HepG2 (cell line): ENCODE results near the gene IP6K3. TPM values are rescaled to one million over a fixed set of nuclear protein-coding genes. Genes with fewer than 3 reads are reported as not detected.

ENCODE experiments used
- CHCHD3 ChIP-seq: sonication (generic); formaldehyde crosslinking; IDR thresholded peaks from 2 replicates; pipeline ENCODE4 v1.8.0; 2022; ENCODE audit warnings: mild to moderate bottlenecking, missing genetic modification reagents, moderate library complexity
- EHMT2 ChIP-seq: fragments of 200-600 bp; sonication (generic); IDR thresholded peaks from 2 replicates; pipeline ENCODE4 v1.7.0; 2017; ENCODE audit warnings: antibody characterized with exemption, low read depth, low read length, borderline replicate concordance
- FOXA3 ChIP-seq: IDR thresholded peaks from 2 replicates; pipeline ENCODE4 v1.6.1; 2016; ENCODE audit warnings: missing genetic modification reagents, missing compliant biosample characterization
- HNRNPL ChIP-seq: fragments of 200-400 bp; formaldehyde crosslinking; IDR thresholded peaks from 2 replicates; pipeline ENCODE4 v1.6.1; 2017; ENCODE audit warnings: mild to moderate bottlenecking, low read depth, low read length
- KDM1A ChIP-seq: IDR thresholded peaks from 2 replicates; pipeline ENCODE4 v1.6.1; 2016; ENCODE audit warnings: missing compliant biosample characterization
- NFAT5 ChIP-seq: sonication (generic); formaldehyde crosslinking; IDR thresholded peaks from 2 replicates; pipeline ENCODE4 v1.4.0; 2020; ENCODE audit warnings: missing genetic modification reagents
- SRY ChIP-seq: sonication (generic); formaldehyde crosslinking; IDR thresholded peaks from 2 replicates; pipeline ENCODE4 v1.8.0; 2022; ENCODE audit warnings: mild to moderate bottlenecking, missing genetic modification reagents
- ZNF281 ChIP-seq: sonication (generic); formaldehyde crosslinking; IDR thresholded peaks from 2 replicates; pipeline ENCODE4 v1.4.0; 2020; ENCODE audit warnings: missing genetic modification reagents, borderline replicate concordance
- ZNF441 ChIP-seq: sonication (generic); formaldehyde crosslinking; IDR thresholded peaks from 2 replicates; pipeline ENCODE4 v1.7.0; 2021; ENCODE audit warnings: missing genetic modification reagents, borderline replicate concordance
- ZNF460 ChIP-seq: sonication (generic); formaldehyde crosslinking; IDR thresholded peaks from 2 replicates; pipeline ENCODE4 v1.5.1; 2020; ENCODE audit warnings: missing genetic modification reagents, mild to moderate bottlenecking, borderline replicate concordance
- ZNF558 ChIP-seq: sonication (generic); formaldehyde crosslinking; IDR thresholded peaks from 2 replicates; pipeline ENCODE4 v1.9.0; 2022; ENCODE audit warnings: mild to moderate bottlenecking, missing genetic modification reagents, borderline replicate concordance
- ZNF737 ChIP-seq: sonication (generic); formaldehyde crosslinking; IDR thresholded peaks from 2 replicates; pipeline ENCODE4 v1.5.0; 2020; ENCODE audit warnings: missing genetic modification reagents, mild to moderate bottlenecking, borderline replicate concordance
- ZNF788 ChIP-seq: sonication (generic); formaldehyde crosslinking; IDR thresholded peaks from 2 replicates; pipeline ENCODE4 v1.5.0; 2020; ENCODE audit warnings: mild to moderate bottlenecking, missing genetic modification reagents, borderline replicate concordance
- ZSCAN21 ChIP-seq: sonication (generic); formaldehyde crosslinking; IDR thresholded peaks from 2 replicates; pipeline ENCODE4 v1.8.0; 2022; ENCODE audit warnings: mild to moderate bottlenecking, missing genetic modification reagents, moderate library complexity, borderline replicate concordance
- polyA plus RNA-seq, 8 experiments: library from polyadenylated mRNA; depleted of rRNA in 3 of 8; stranded (reverse) in 7 of 8; unstranded in 1 of 8; fragments of >200 nt; fragmentation: Illumina TruSeq in 4 of 8; extraction: Trizol in 4 of 8; gene quantifications; 2 replicates each; pipeline versions ENCODE4 v1.2.1 to v1.2.3, GENCODE V29; 2011 to 2016; ENCODE audit warnings: low read depth in 4 of 8, missing spikeins in 1 of 8, mixed read lengths in 1 of 8; ENCODE audit not compliant: insufficient read depth in 1 of 8
- total RNA-seq, 5 experiments: library from RNA; depleted of rRNA; stranded (reverse); fragments of >200 nt; fragmentation: Illumina TruSeq; extraction: Trizol; gene quantifications; 2 replicates each; pipeline ENCODE4 v1.2.3, GENCODE V29; 2016; ENCODE audit warnings: low read depth in 1 of 5

The IP6K3 gene
- total and polyA plus RNA-seq, 2 of the 13 experiments (the other 11 are each of a cell fraction or from before 2014, with no cell fraction given), result 0.11 to 0.18 TPM

GRCh38 chr6:33761922-33762629 lies 15.4 kb upstream of the IP6K3 start (continued):
- TF ChIP-seq ZNF281 (CRISPR knock-in tag), result no peak
- TF ChIP-seq SRY (CRISPR knock-in tag), result no peak
- TF ChIP-seq ZNF558 (CRISPR knock-in tag), result no peak
- peak; percentile 82; the same call in 1 of the 2 replicates for TF ChIP-seq KDM1A (CRISPR knock-in tag)
- no peak for TF ChIP-seq NFAT5 (CRISPR knock-in tag)
- TF ChIP-seq ZNF788 (CRISPR knock-in tag), result peak; percentile 97; the same call in 1 of the 2 replicates
- peak; percentile 75 for TF ChIP-seq FOXA3 (CRISPR knock-in tag)
- TF ChIP-seq ZNF737 (CRISPR knock-in tag), result no peak
- 0 out of 2 replicates have a peak, but pooled peaks have one; percentile 21 for TF ChIP-seq CHCHD3
- TF ChIP-seq EHMT2, result no peak
- TF ChIP-seq ZNF460 (CRISPR knock-in tag), result no peak
- TF ChIP-seq ZSCAN21 (CRISPR knock-in tag), result peak; percentile 74; the same call in 1 of the 2 replicates
- peak; percentile 73; the same call in 1 of the 2 replicates for TF ChIP-seq HNRNPL
- no peak for TF ChIP-seq ZNF441
